ENCODE results near the gene NPC2.
"Not testable (repeated sequence)": the region's sequence is repeated elsewhere in the genome, so short reads cannot be mapped to it uniquely, and the experiment has no call there.

The NPC2 gene

GRCh38 chr14:74492776-74493342 lies at the start of gene NPC2:
NPC2 (minus strand) TSS chr14:74493305; CDS start chr14:74493274, 31 bp downstream.
- DNase-seq = no peak

GRCh38 chr14:74542056-74542685 lies 49.1 kb upstream of the NPC2 start:
- no peak for DNase-seq

GRCh38 chr14:74541225-74541624 lies 48.1 kb upstream of the NPC2 start:
- DNase-seq = no peak

DNA sequence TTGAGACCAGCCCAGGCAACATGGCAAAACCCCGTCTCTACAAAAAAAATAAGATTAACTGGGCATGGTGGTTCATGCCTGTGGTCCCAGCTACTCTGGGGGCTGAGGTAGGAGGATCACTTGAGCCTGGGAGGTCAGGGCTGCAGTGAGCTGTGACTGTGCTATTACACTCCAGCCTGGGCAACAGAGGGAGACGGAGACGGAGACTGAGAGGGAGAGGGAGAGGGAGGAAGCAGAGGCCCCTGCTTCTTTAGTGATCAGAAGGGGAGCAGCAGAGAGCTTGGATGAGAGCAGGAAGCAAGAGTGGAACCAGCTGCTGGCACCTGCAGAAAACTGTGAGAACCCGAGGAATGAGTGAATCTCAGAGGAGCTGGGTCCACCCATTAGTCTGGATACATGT lies 46.4 kb upstream of the NPC2 start:
- DNase-seq = no peak

DNA sequence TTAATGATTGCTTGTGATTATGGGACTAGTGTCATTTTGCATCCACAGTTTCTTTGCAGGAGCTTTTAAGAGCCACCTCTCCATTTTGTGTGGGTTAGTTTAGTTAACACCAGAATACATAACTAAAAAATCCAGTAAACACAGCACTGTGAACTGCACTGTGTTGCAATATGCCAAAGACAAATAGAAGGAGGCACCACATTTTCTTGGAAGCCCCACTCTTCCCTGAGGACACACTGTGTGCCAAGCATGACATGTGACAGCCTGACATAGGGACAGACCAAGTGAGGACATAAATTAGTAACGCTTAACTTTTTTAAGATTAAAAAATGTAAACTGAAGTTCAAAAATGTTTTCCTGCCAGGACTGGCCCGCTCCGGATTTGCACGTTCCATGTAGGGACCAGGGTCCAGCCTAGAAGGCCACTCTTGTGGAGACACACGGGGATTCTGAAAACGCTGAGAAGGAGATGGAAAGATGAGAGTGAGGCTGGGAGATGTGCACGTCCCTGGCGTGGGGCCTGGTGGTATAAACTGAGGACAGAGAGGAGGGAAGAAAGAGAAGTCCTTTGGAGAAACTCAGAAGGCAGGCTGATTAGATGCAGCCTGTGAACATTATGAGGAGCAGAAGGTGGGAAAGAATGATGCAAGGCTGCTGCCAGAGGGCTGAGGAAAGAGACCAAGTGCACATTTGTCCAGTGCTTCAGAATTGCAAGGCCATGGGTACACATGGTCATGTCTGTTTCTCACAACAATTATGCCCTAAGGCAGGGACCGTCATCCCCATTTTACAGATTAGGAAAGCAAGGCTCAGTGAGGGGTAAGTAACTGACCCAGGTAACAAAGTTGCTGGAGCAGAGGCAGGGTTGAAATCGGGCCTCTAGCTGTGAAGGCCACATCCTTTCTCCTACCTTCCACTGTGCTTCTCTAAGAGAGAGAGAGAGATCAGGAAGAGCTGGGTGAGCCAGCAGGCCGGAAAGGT lies 45.6 kb upstream of the NPC2 start:
- DNase-seq = no peak

DNA sequence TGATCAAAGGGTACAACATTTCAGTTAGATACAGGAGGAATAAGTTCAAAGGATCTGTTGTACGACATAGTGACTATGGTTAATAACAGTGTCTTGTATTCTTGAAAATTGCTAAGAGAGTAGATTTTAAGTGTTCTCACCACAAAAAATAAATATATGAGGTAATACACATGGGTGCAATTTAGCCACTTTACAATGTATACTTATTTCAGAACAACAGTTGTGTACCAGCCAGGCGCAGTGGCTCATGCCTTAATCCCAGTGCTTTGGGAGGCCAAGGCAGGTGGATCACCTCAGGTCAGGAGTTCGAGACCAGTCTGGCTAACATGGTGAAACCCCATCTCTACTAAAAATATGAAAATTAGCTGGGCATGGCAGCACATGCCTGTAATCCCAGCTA lies 43.2 kb upstream of the NPC2 start:
- DNase-seq = not testable (repeated sequence)

DNA sequence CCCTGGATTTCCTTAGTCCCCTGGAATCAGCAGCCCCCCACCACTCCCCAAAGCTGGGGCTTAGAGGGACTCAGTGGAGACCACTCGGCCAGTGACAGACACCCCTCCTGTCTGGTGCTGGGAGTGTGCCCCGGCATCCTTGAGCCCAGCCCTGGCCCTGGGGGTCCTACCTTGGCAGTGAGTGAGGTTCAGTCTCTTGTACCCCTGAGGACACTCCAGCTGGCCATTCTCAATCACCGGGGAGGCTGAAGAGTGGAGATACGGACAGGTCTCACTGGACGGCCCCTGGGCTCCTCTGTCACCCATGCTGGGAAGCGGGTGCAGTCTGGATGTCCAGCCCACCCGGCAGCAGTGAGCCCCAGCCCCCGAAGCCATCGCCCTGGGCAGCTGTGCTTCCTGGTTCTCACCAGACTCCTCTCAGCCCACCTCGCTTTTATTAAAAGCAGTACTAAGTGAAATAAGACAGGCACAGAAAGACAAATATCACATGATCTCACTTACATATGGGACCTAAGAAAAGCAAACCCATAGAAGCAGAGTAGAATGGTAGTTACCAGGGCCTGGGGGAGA lies 42.7 kb upstream of the NPC2 start:
- no peak for DNase-seq

DNA sequence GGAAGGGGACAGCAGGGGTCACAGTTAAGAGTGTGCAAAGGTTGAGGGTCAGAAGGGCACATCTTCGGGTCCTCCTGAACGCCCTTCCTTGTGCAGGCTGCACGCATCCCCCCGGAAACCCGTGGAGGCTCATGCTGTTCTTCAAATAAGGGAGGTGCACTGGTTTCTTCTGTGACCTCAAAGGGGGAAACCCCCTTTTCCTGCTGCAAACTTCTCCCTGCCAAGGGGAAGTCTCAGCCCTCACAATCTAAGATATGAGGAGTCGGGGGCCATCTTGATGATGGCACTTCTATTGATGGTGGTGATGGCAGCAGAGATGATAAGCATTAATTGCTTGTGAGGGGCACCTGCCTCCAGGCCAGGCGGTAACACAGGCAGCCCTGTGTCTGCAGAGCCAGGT lies 40.5 kb upstream of the NPC2 start:
- DNase-seq = no peak

- no peak for DNase-seq
Measured at GRCh38 chr14:74532246-74532645, 39.1 kb upstream of the NPC2 start.

DNA sequence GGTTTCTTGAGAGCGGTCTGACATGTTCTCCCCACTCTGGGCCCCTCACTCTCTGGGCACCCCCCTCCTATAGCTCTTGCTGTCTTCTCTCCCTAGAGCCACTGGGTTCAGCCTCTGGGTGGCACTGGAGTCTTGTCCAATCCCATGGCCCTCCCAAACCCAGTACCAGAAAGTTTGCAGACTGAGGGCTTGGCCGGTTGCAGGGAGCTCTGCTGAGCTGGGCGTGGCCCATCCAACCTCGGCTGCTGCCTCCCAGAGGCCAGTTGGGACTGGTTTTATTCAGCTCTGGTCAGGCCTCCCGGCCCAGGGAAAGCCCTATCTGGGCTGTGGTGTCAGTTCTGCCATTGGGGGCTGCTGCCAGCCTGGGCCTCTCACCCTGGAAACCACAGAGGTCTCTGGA lies 38.4 kb upstream of the NPC2 start:
- DNase-seq = no peak

GRCh38 chr14:74531006-74531405 lies 37.9 kb upstream of the NPC2 start:
- DNase-seq = no peak

- DNase-seq = no peak
Measured at GRCh38 chr14:74528886-74529285, 35.8 kb upstream of the NPC2 start.

DNA sequence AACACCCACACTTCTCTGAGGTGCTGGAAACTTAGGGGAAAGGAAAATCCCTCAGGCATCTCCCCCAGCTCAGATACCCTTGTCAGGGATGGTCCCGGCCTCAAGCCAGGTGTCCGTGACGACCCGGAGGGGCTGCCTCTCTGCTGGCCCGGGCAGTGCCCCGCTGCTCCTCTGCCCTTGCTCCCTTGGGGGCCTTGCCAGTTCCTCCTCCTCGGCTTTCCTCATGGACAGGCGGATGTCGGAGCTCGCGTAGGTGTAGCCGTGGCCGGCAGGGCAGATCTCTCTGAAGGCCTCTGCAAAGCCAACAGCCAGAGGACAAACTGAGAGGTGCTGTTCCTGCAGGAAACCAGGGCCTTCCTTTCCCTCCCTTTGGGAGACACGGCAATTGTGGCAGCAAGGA lies 35.3 kb upstream of the NPC2 start:
- DNase-seq = no peak

GRCh38 chr14:74527736-74528280 lies 34.7 kb upstream of the NPC2 start:
- DNase-seq = no peak

GRCh38 chr14:74526854-74527585 lies 33.9 kb upstream of the NPC2 start:
- no peak for DNase-seq

DNA sequence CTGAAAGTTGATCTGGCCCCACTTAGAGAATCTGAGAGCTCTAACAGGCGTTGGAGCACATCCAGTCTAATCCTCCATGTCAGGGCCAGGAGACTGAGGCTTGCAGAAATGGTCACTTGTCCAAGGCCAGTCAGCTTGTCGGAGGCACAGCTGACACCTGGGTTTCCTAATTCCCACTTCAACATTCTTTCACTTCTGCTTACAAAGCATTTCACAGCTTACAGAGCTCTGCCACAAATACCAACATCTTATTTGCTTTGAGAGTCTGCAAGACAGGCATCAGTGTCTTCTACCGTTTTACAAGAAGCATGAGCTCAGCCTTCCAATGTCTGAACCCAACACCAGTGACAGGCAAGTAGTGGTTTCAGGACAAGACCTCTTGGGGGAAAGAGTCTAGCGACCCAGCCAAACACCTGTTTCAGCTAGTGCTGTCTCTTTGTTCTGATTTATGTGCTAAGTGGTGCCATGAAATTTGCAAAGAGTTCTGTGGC lies 32.3 kb upstream of the NPC2 start:
- DNase-seq = no peak

DNA sequence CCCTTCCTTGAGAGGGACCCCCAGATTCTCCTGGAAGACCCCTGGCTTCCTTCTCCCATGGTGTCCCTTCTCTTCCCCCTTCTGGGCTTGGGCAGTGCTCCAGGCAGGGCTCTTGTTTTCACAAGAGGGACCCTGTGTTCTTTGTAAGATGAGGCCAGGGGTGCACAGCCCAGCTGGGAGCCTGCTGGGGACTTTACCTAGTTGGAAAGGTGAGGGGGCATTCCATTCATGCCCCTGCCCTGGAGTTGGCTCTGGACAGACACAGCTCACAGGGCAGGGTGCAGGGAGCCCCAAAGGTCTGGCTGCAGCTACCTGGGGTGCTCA lies 31.7 kb upstream of the NPC2 start:
- DNase-seq = no peak

DNA sequence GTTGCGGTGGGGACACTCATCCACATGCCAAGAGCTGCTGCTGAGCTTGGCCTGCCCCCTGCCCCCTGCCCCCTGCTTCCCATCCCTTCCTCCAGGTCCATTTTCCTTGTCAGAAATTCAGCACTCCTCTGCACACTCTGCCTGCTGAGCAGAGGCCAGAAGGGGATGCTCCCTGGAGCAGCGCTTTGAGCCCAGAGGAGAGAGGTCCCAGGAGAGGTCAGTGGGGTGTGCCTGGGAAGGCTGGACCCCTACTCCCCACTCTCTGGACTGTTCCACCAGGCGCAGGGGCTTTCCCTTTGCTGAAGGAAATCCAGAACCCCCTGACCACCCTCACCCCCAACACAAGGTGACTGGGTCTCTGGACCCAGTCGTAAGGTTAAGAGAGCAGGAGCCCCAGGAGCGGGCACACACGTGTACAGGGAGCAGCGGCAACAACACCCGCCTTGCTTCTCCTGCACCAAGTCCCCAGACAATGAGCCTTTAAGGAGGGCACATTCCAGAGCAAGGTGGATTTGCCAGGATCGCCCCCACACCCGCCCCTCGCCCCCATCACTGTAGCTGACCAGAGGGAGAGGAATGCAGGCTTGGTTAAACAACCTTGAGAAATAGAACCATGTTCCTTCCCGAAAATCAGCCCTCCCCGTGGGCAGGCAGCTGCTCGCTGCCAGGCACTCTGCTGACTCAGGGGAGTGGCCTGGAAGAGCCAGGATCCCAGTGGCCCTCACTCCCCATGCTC lies 31.1 kb upstream of the NPC2 start:
- no peak for DNase-seq

DNA sequence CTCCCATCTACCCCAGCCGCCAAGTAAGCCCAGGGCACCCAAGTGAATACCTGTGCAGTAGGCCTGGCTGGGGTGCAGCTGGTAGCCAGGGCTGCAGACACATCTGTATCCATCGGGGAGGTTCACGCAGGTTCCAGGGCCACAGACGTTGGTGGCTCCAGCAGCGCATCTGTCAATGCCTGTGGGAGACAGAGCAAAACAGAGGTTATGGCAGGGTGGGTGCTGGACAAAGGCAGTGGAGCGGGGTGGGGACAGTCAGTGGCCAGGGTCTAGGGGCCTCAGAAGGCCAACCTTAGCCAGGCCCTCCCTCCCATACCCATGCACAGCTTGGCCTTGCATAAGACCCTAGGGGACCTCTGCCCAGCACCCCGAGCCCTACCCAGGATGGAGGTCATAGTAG lies 29.6 kb upstream of the NPC2 start:
- no peak for DNase-seq

GRCh38 chr14:74521756-74522155 lies 28.7 kb upstream of the NPC2 start:
- DNase-seq = no peak

- DNase-seq = no peak
Measured at GRCh38 chr14:74519316-74520074, 26.4 kb upstream of the NPC2 start.

All from activated CD4-positive, alpha-beta T cell treated with anti-CD3 and anti-CD28 coated beads, Interleukin-2, amount 50 U/mL, for 1 hour (primary cell).